ENCODE data around the gene IFT122. TPM values are rescaled to one million over a fixed set of nuclear protein-coding genes. Genes with fewer than 3 reads are reported as not detected.

The IFT122 gene
- total and polyA plus RNA-seq, 2 donors (not counting 3 experiments of a cell fraction or from before 2014, with no cell fraction given): 38.4 to 41.7 TPM

DNA sequence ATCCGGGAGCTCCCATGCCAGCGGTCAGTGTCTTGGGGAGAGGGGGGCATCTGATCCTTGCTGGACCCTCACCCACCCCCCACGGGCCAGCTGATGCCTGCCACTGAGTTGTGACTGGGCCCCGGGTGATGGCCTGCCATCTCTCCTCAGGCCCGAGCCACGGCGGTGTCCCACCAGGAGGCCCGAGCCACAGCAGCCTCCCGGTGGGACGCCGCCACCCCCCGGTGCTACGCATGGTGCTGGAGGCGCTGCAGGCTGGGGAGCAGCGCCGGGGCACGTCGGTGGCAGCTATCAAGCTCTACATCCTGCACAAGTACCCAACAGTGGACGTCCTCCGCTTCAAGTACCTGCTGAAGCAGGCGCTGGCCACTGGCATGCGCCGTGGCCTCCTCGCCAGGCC, 107.2 kb downstream of the IFT122 start:
- Histone ChIP-seq H3K79me2 (ENCODE audit: control insufficient read depth, insufficient read depth, low read length) (no peaks in the 10 kb centered on the region), H3K9ac (replicated peaks; ENCODE audit: extremely low read depth, insufficient read depth, low read length) (no peak overlapping the region), H4K20me1 (replicated peaks; ENCODE audit: control insufficient read depth, extremely low read depth, insufficient read depth, low read length) (no peaks in the 10 kb centered on the region), H3K4me2 (ENCODE audit: insufficient read depth, low read length) (no peak overlapping the region), H3K9me1 (replicated peaks; ENCODE audit: control insufficient read depth, extremely low read depth, insufficient read depth, low read length) (no peaks in the 10 kb centered on the region), H3K9me3 (replicated peaks; ENCODE audit: control insufficient read depth, insufficient read depth, low read length) (no peaks in the 10 kb centered on the region), H3K27ac (ENCODE audit: insufficient read depth, low read depth, low read length) (no peak overlapping the region), H3K36me3 (ENCODE audit: control insufficient read depth in 2 of 2, extremely low read depth in 1 of 2, insufficient read depth in 2 of 2, low read length in 2 of 2) (no peaks in the 10 kb centered on the region), H2AFZ (ENCODE audit: low read depth, low read length) (no peak overlapping the region), H3K4me3 (replicated peaks in 1 of 3; ENCODE audit: insufficient read depth in 1 of 3, low read depth in 1 of 3, low read length in 3 of 3) (no peak overlapping the region), H3K27me3 (ENCODE audit: control insufficient read depth in 2 of 2, insufficient read depth in 2 of 2, low read length in 2 of 2) (no peaks in the 10 kb centered on the region), H3K4me1 (ENCODE audit: control insufficient read depth, extremely low read depth, insufficient read depth, low read length) (peaks cover 3% of the 10 kb centered on the region)
- no peak for FAIRE-seq
- no peak for DNase-seq (ENCODE audit: low read depth, low spot score)
- CTCF ChIA-PET: interaction anchor here (3.2 kb wide), 1 partner anchor 57 kb away, joined by 9 read pairs; no protein-coding TSS in a partner anchor
- dilution Hi-C loops (cut with MboI; ENCODE audit: extremely low pct_ligation_motif_present, low sequenced_read_pairs) (no loop called here), intact Hi-C loops (cut with micrococcal nuclease) (no loop called here)
- BruUV-seq (replicated peaks): no TSS peak
- TF ChIP-seq JUN (IDR thresholded peaks at IDR 0.05; ENCODE audit: borderline replicate concordance, insufficient read depth, insufficient read length, low read depth) (no peak), FOS (IDR thresholded peaks at IDR 0.05; ENCODE audit: borderline replicate concordance, insufficient read depth, low read length) (no peak), CTCF (IDR thresholded peaks at IDR 0.05; ENCODE audit: extremely low read depth in 1 of 2, insufficient read depth in 1 of 2, low read depth in 1 of 2, low read length in 2 of 2) (no peak), POLR2AphosphoS5 (IDR thresholded peaks at IDR 0.05; ENCODE audit: insufficient read depth, low read depth, low read length) (no peak), EZH2 (IDR thresholded peaks at IDR 0.05; ENCODE audit: borderline replicate concordance, low read depth, low read length, severe bottlenecking) (no peak), GATA2 (IDR thresholded peaks at IDR 0.05; ENCODE audit: insufficient read depth, insufficient read length, low read depth, low read length) (no peak)
- TF ChIP-seq, protein P1, sequence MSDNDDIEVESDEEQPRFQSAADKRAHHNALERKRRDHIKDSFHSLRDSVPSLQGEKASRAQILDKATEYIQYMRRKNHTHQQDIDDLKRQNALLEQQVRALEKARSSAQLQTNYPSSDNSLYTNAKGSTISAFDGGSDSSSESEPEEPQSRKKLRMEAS (IDR thresholded peaks at IDR 0.05; ENCODE audit: insufficient read depth, insufficient read length): no peak
- POLR2A ChIA-PET: no interaction called here

All from endothelial cell of umbilical vein (primary cell).